Neuron (in vitro differentiated cells): ENCODE results near the gene ZDHHC18.

Experiments used
- H2AFZ ChIP-seq: one replicate; pipeline ENCODE4 v1.6.1; 2013; ENCODE audit warnings: low read depth, mild to moderate bottlenecking, inconsistent platforms, low read length, moderate library complexity
- H3K27me3 ChIP-seq: one replicate; pipeline ENCODE4 v1.6.1; 2013; ENCODE audit warnings: low read length; ENCODE audit not compliant: insufficient read depth
- H3K36me3 ChIP-seq: one replicate; pipeline ENCODE4 v1.6.1; 2013; ENCODE audit warnings: low read length; ENCODE audit not compliant: insufficient read depth
- H3K4me1 ChIP-seq: one replicate; pipeline ENCODE4 v1.6.1; 2013; ENCODE audit warnings: low read length; ENCODE audit not compliant: insufficient read depth
- H3K4me3 ChIP-seq: 2 replicates; pipeline ENCODE4 v1.5.1; 2013; ENCODE audit warnings: mild to moderate bottlenecking, low read length, moderate library complexity
- H3K9me3 ChIP-seq: one replicate; pipeline ENCODE4 v1.6.1; 2013; ENCODE audit warnings: low read length

Gene ZDHHC18

GRCh38 chr1:26888231-26888630 lies 61.7 kb downstream of the ZDHHC18 start:
- Histone ChIP-seq H3K36me3 (peaks cover 53% of the 10 kb centered on the region), H3K4me1 (peaks cover 15% of the 10 kb centered on the region), H3K4me3 (no peak overlapping the region), H2AFZ (no peak overlapping the region), H3K27me3 (no peaks in the 10 kb centered on the region), H3K9me3 (no peaks in the 10 kb centered on the region)

- peak within 1 kb of the TSS; percentile 83 for H3K4me3 ChIP-seq
- peaks cover 15% of the 10 kb centered on the region for H3K4me1 ChIP-seq
- peak within 1 kb of the TSS; percentile 63 for H2AFZ ChIP-seq
- H3K9me3 ChIP-seq, result no peaks in the 10 kb centered on the region
- peaks cover 49% of the 10 kb centered on the region for H3K36me3 ChIP-seq
- no peaks in the 10 kb centered on the region for H3K27me3 ChIP-seq
Observed at GRCh38 chr1:26889551-26890466, 63.3 kb downstream of the ZDHHC18 start, which contains the start of gene GPN2. Gene GPN2 (minus strand): TSS chr1:26890283. CDS start chr1:26890096, 187 bp downstream.

GRCh38 chr1:26890467-26890796 lies 63.9 kb downstream of the ZDHHC18 start:
- Histone ChIP-seq H3K4me3 (peak overlapping the region; percentile 83), H3K4me1 (peaks cover 15% of the 10 kb centered on the region), H3K36me3 (peaks cover 50% of the 10 kb centered on the region), H3K9me3 (no peaks in the 10 kb centered on the region), H3K27me3 (no peaks in the 10 kb centered on the region), H2AFZ (peak overlapping the region; percentile 63)

- Histone ChIP-seq H2AFZ (no peak overlapping the region), H3K36me3 (peaks cover 38% of the 10 kb centered on the region), H3K27me3 (no peaks in the 10 kb centered on the region), H3K9me3 (no peaks in the 10 kb centered on the region), H3K4me1 (peaks cover 14% of the 10 kb centered on the region), H3K4me3 (no peak overlapping the region)
Observed at GRCh38 chr1:26894263-26894662, 67.8 kb downstream of the ZDHHC18 start.

GRCh38 chr1:26897351-26897750 lies 70.9 kb downstream of the ZDHHC18 start:
- Histone ChIP-seq H3K9me3 (no peaks in the 10 kb centered on the region), H3K4me3 (no peak overlapping the region), H3K27me3 (no peaks in the 10 kb centered on the region), H3K4me1 (peaks cover 14% of the 10 kb centered on the region), H3K36me3 (peaks cover 34% of the 10 kb centered on the region), H2AFZ (no peak overlapping the region)

GRCh38 chr1:26900001-26900814 lies 73.7 kb downstream of the ZDHHC18 start, which contains the start of gene GPATCH3:
Gene GPATCH3 (minus strand): TSS chr1:26900467. CDS start chr1:26900442, 25 bp downstream.
- Histone ChIP-seq H3K4me3 (peak within 1 kb of the TSS; percentile 93), H3K4me1 (peaks cover 14% of the 10 kb centered on the region), H2AFZ (peak within 1 kb of the TSS; percentile 97), H3K36me3 (peaks cover 12% of the 10 kb centered on the region), H3K27me3 (no peaks in the 10 kb centered on the region), H3K9me3 (no peaks in the 10 kb centered on the region)

- H3K4me1 ChIP-seq, result peaks cover 14% of the 10 kb centered on the region
- no peaks in the 10 kb centered on the region for H3K27me3 ChIP-seq
- no peaks in the 10 kb centered on the region for H3K9me3 ChIP-seq
- H3K36me3 ChIP-seq, result peaks cover 7% of the 10 kb centered on the region
- peak overlapping the region; percentile 93 for H3K4me3 ChIP-seq
- H2AFZ ChIP-seq, result peak overlapping the region; percentile 97
Observed at GRCh38 chr1:26900815-26901511, 74.5 kb downstream of the ZDHHC18 start.
